Endothelial cell of umbilical vein (primary cell): Measurements from ENCODE around the gene SEMA3G. TPM values are rescaled to one million over a fixed set of nuclear protein-coding genes. Genes with fewer than 3 reads are reported as not detected.

Source experiments
- BruUV-seq: library from RNA; stranded (reverse); fragments of 400-500 nt; replicated peaks from 2 replicates; lab custom pipeline; 2021; lab: Mats Ljungman, UMichigan
- CTCF ChIA-PET: fragments of 300-600, 350-600 bp; sonication (Branson Sonifier 250); formaldehyde crosslinking; loops from one replicate; lab custom pipeline; 2021; ENCODE audit warnings: antibody characterized with exemption, inconsistent platforms; lab: Charles Lee
- POLR2A ChIA-PET: fragments of 300-600, 350-600 bp; sonication (Branson Sonifier 250); formaldehyde crosslinking; loops from one replicate; lab custom pipeline; 2021; ENCODE audit warnings: antibody characterized with exemption, inconsistent platforms; lab: Charles Lee
- DNase-seq: peaks from one replicate; pipeline ENCODE4 v3.0.0-alpha.2; 2011; ENCODE audit warnings: low read depth, low spot score
- FAIRE-seq: peaks from 2 replicates; lab custom pipeline; 2011; peaks lifted over from hg19 to GRCh38; lab: Jason Lieb, UNC
- H2AFZ ChIP-seq: 2 replicates; pipeline ENCODE4 v1.6.0; 2012; ENCODE audit warnings: low read depth, low read length, control low read depth, inconsistent platforms
- H3K27ac ChIP-seq: 2 replicates; pipeline ENCODE4 v1.5.1; 2011; ENCODE audit warnings: low read depth, mild to moderate bottlenecking, control low read depth, low read length, moderate library complexity; ENCODE audit not compliant: insufficient read depth
- H3K27me3 ChIP-seq, 2 experiments: 2 replicates each; pipeline versions ENCODE4 v1.6.0 to v1.6.1; 2011; ENCODE audit warnings: low read length in 2 of 2, mixed read lengths in 1 of 2; ENCODE audit not compliant: control insufficient read depth in 2 of 2, insufficient read depth in 2 of 2
- H3K36me3 ChIP-seq, 2 experiments: 2 replicates in 1 of 2; 3 replicates in 1 of 2; pipeline ENCODE4 v1.5.1; 2011; ENCODE audit warnings: low read length in 2 of 2, mild to moderate bottlenecking in 1 of 2, moderate library complexity in 1 of 2; ENCODE audit not compliant: control insufficient read depth in 2 of 2, insufficient read depth in 2 of 2; ENCODE audit errors: extremely low read depth in 1 of 2
- H3K4me1 ChIP-seq: 3 replicates; pipeline ENCODE4 v1.5.1; 2011; ENCODE audit warnings: mild to moderate bottlenecking, low read length; ENCODE audit not compliant: control insufficient read depth, insufficient read depth; ENCODE audit errors: extremely low read depth
- H3K4me2 ChIP-seq: 2 replicates; pipeline ENCODE4 v1.6.1; 2011; ENCODE audit warnings: low read length, control low read depth, mixed read lengths; ENCODE audit not compliant: insufficient read depth
- H3K4me3 ChIP-seq, 3 experiments: fragments of 200-600 bp in 1 of 3; sonication (generic), shearing (Covaris generic) in 1 of 3; replicated peaks in 1 of 3; 2 replicates each; pipeline ENCODE4 v1.5.1; 2011 to 2016; ENCODE audit warnings: control low read depth in 3 of 3, low read length in 3 of 3, mild to moderate bottlenecking in 2 of 3, inconsistent platforms in 1 of 3, low read depth in 1 of 3, moderate library complexity in 1 of 3; ENCODE audit not compliant: insufficient read depth in 1 of 3
- H3K79me2 ChIP-seq: 2 replicates; pipeline ENCODE4 v1.6.0; 2012; ENCODE audit warnings: low read length, inconsistent platforms; ENCODE audit not compliant: control insufficient read depth, insufficient read depth
- H3K9ac ChIP-seq: replicated peaks from 2 replicates; pipeline ENCODE3; 2011; ENCODE audit warnings: low read length, control low read depth; ENCODE audit not compliant: insufficient read depth; ENCODE audit errors: extremely low read depth
- H3K9me1 ChIP-seq: replicated peaks from 3 replicates; pipeline ENCODE4 v1.6.0; 2011; ENCODE audit warnings: mild to moderate bottlenecking, low read length; ENCODE audit not compliant: control insufficient read depth, insufficient read depth; ENCODE audit errors: extremely low read depth
- H3K9me3 ChIP-seq: replicated peaks from 2 replicates; pipeline ENCODE4 v1.5.1; 2012; ENCODE audit warnings: low read length, inconsistent platforms; ENCODE audit not compliant: control insufficient read depth, insufficient read depth
- H4K20me1 ChIP-seq: replicated peaks from 2 replicates; pipeline ENCODE3; 2011; ENCODE audit warnings: mild to moderate bottlenecking, low read length; ENCODE audit not compliant: control insufficient read depth, insufficient read depth; ENCODE audit errors: extremely low read depth
- EZH2 ChIP-seq: IDR thresholded peaks from 2 replicates; pipeline ENCODE4 v1.6.1; 2012; ENCODE audit warnings: borderline replicate concordance, low read depth, mild to moderate bottlenecking, moderate library complexity, low read length, inconsistent platforms; ENCODE audit not compliant: severe bottlenecking
- FOS ChIP-seq: IDR thresholded peaks from 2 replicates; pipeline ENCODE4 v1.6.1; 2011; ENCODE audit warnings: mild to moderate bottlenecking, low read length, moderate library complexity, borderline replicate concordance; ENCODE audit not compliant: insufficient read depth
- GATA2 ChIP-seq: IDR thresholded peaks from 2 replicates; pipeline ENCODE4 v1.7.0; 2011; ENCODE audit warnings: low read depth, mild to moderate bottlenecking, moderate library complexity, mixed read lengths, low read length; ENCODE audit not compliant: insufficient read length, insufficient read depth
- JUN ChIP-seq: IDR thresholded peaks from 2 replicates; pipeline ENCODE4 v1.6.1; 2011; ENCODE audit warnings: borderline replicate concordance, low read depth; ENCODE audit not compliant: insufficient read length, insufficient read depth
- MAX ChIP-seq: IDR thresholded peaks from 2 replicates; pipeline ENCODE4 v1.6.1; 2011; ENCODE audit not compliant: insufficient read depth, insufficient read length
- MYC ChIP-seq: IDR thresholded peaks from one replicate; pipeline ENCODE4 v1.6.1; 2011; ENCODE audit warnings: mild to moderate bottlenecking, low read depth, low read length
- POLR2A ChIP-seq: IDR thresholded peaks from 2 replicates; pipeline ENCODE4 v1.6.1; 2012; ENCODE audit warnings: low read depth, mild to moderate bottlenecking, control low read depth, low read length
- POLR2AphosphoS5 ChIP-seq: IDR thresholded peaks from 2 replicates; pipeline ENCODE4 v1.6.1; 2012; ENCODE audit warnings: low read depth, mild to moderate bottlenecking, control low read depth, low read length, moderate library complexity; ENCODE audit not compliant: insufficient read depth
- dilution Hi-C: fragments of 300-500 bp; cut with MboI; formaldehyde crosslinking; loops from one replicate; pipeline ENCODE4 v1.15.0; 2019; ENCODE audit warnings: low sequenced_read_pairs; ENCODE audit not compliant: extremely low pct_ligation_motif_present
- intact Hi-C: fragments of 100-400 bp; cut with micrococcal nuclease; formaldehyde crosslinking; loops from one replicate; pipeline ENCODE4 v1.10.0; 2022
- polyA plus RNA-seq, 4 experiments: library from polyadenylated mRNA; depleted of rRNA in 3 of 4; stranded (reverse) in 3 of 4; unstranded in 1 of 4; fragments of >200 nt; gene quantifications; 2 replicates each; pipeline versions ENCODE4 v1.2.1 to v1.2.3, GENCODE V29; 2011 to 2012; ENCODE audit warnings: missing spikeins in 1 of 4
- total RNA-seq: library from RNA; stranded (reverse); gene quantifications from 2 replicates; pipeline ENCODE4 v1.2.3, GENCODE V29; 2021
- TF ChIP-seq, protein P1 (sequence below), 2 donors: IDR thresholded peaks; 1 replicate in 1 of 2; 2 replicates in 1 of 2; pipeline ENCODE4 v1.5.1; 2011; ENCODE audit warnings: low read length in 2 of 2, mild to moderate bottlenecking in 2 of 2, moderate library complexity in 2 of 2, control low read depth in 1 of 2, inconsistent platforms in 1 of 2, low read depth in 1 of 2; ENCODE audit not compliant: insufficient read depth in 1 of 2; ENCODE audit errors: extremely low read depth in 1 of 2

SEMA3G gene
- total and polyA plus RNA-seq, 2 donors (not counting 3 experiments of a cell fraction or from before 2014, with no cell fraction given) = 22.6 to 27.9 TPM

DNA sequence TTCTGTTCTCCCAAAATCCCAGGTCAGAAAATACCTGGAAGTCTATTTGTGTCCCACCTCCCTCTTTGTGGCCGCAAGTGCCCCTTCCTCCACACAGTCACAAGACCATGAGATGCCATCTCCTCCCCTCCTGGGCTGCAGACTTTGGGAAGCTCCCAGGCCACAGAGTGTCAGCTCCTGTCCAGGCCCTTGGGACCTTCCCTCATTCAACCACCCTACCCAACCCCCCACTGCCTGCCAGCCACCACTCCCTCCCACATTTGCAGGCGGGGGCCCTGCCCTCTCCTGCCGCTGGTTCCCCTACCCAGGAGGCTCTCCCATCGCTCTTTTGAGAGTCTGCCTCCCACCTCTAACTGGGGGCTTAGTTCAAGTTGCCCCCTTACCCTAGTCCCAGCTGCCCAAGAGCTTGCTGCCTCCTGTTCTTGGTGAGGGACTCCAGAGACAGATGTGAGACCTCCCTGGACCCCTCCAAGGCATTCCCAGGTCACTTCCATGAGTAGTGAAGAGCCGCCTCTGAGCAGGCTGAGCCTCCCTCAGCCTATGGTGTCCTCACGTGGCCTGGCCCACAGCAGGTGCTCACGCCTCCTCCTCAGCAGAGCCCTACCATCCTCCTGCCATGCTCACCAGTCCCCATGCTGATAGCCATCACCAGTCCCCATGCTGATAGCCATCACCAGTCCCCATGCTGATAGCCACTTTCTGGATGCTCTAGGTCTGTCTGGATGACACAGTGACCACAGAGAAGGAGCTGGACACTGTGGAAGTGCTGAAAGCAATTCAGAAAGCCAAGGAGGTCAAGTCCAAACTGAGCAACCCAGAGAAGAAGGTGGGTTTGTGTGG lies 34.4 kb upstream of the SEMA3G start:
- dilution Hi-C loops (no loop called here), intact Hi-C loops (loop anchor here (10.0 kb wide), 1 partner anchor 206 kb away; the partner anchor contains the start of genes GNL3 and PBRM1)
- no peak for TF ChIP-seq GATA2
- Histone ChIP-seq H3K4me1 (no peaks in the 10 kb centered on the region), H3K4me3 (no peak overlapping the region), H3K9ac (no peak overlapping the region), H3K79me2 (no peaks in the 10 kb centered on the region), H3K27ac (no peak overlapping the region), H3K36me3 (peaks cover 26 to 76% of the 10 kb centered on the region in 2 experiments), H3K27me3 (no peaks in the 10 kb centered on the region), H2AFZ (no peak overlapping the region), H3K9me3 (no peaks in the 10 kb centered on the region), H3K4me2 (no peak overlapping the region), H3K9me1 (no peaks in the 10 kb centered on the region), H4K20me1 (no peaks in the 10 kb centered on the region)
- POLR2A ChIA-PET = no interaction called here
- no peak for DNase-seq
- no peak for FAIRE-seq
- CTCF ChIA-PET = interaction anchor here (1.4 kb wide), 1 partner anchor 16 kb away, joined by 4 read pairs; the partner anchor contains the start of gene STAB1
- BruUV-seq = no TSS peak

GRCh38 chr3:52477796-52478095 lies 32.8 kb upstream of the SEMA3G start:
- H3K27me3 ChIP-seq = no peaks in the 10 kb centered on the region
- no peak overlapping the region for H3K4me2 ChIP-seq
- H3K79me2 ChIP-seq = no peaks in the 10 kb centered on the region
- H3K9me1 ChIP-seq = no peaks in the 10 kb centered on the region
- no peaks in the 10 kb centered on the region for H3K4me1 ChIP-seq
- no peak overlapping the region for H3K4me3 ChIP-seq
- peaks cover 26 to 75% of the 10 kb centered on the region in 2 experiments for H3K36me3 ChIP-seq
- no peak overlapping the region for H3K9ac ChIP-seq
- FAIRE-seq (no peak), DNase-seq (no peak)
- POLR2A ChIA-PET = no interaction called here
- no peaks in the 10 kb centered on the region for H4K20me1 ChIP-seq
- no peak for TF ChIP-seq MAX
- TF ChIP-seq GATA2 = no peak
- no peak for TF ChIP-seq EZH2
- TF ChIP-seq, protein P1, sequence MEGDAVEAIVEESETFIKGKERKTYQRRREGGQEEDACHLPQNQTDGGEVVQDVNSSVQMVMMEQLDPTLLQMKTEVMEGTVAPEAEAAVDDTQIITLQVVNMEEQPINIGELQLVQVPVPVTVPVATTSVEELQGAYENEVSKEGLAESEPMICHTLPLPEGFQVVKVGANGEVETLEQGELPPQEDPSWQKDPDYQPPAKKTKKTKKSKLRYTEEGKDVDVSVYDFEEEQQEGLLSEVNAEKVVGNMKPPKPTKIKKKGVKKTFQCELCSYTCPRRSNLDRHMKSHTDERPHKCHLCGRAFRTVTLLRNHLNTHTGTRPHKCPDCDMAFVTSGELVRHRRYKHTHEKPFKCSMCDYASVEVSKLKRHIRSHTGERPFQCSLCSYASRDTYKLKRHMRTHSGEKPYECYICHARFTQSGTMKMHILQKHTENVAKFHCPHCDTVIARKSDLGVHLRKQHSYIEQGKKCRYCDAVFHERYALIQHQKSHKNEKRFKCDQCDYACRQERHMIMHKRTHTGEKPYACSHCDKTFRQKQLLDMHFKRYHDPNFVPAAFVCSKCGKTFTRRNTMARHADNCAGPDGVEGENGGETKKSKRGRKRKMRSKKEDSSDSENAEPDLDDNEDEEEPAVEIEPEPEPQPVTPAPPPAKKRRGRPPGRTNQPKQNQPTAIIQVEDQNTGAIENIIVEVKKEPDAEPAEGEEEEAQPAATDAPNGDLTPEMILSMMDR (IDR thresholded peaks at IDR 0.05; ENCODE audit: extremely low read depth in 1 of 2, insufficient read depth in 1 of 2, low read depth in 1 of 2, low read length in 2 of 2) = no peak
- TF ChIP-seq POLR2A = no peak
- no peak for TF ChIP-seq JUN
- TF ChIP-seq MYC = no peak
- TF ChIP-seq FOS = no peak
- TF ChIP-seq POLR2AphosphoS5 = no peak
- dilution Hi-C loops (no loop called here), intact Hi-C loops (loop anchor here (10.0 kb wide), 1 partner anchor 207 kb away; the partner anchor contains the start of genes GNL3 and PBRM1)
- H2AFZ ChIP-seq = no peak overlapping the region
- H3K9me3 ChIP-seq = no peaks in the 10 kb centered on the region
- no TSS peak for BruUV-seq
- H3K27ac ChIP-seq = no peak overlapping the region
- CTCF ChIA-PET = no interaction called here
